Panc1 (cell line): ENCODE data around the gene VAT1L.

Source experiments
- CTCF ChIP-seq: fragments of 450-650 bp; IDR thresholded peaks from 2 replicates; pipeline ENCODE4 v1.5.1; 2017; ENCODE audit warnings: mild to moderate bottlenecking
- POLR2AphosphoS5 ChIP-seq: IDR thresholded peaks from 2 replicates; pipeline ENCODE4 v1.6.1; 2012; ENCODE audit warnings: mild to moderate bottlenecking, low read depth, low read length, moderate library complexity
- REST ChIP-seq, 2 experiments: IDR thresholded peaks; 2 replicates each; pipeline ENCODE4 v1.6.1; 2011 to 2012; ENCODE audit warnings: low read depth in 2 of 2, control low read depth in 1 of 2, low read length in 1 of 2, mild to moderate bottlenecking in 1 of 2, moderate library complexity in 1 of 2; ENCODE audit not compliant: insufficient read depth in 1 of 2
- SIN3A ChIP-seq: IDR thresholded peaks from 2 replicates; pipeline ENCODE4 v1.6.1; 2012; ENCODE audit warnings: low read depth, mild to moderate bottlenecking, low read length, moderate library complexity, borderline replicate concordance; ENCODE audit not compliant: insufficient read depth
- TCF7L2 ChIP-seq: IDR thresholded peaks from 2 replicates; pipeline ENCODE4 v1.6.1; 2011; ENCODE audit warnings: mild to moderate bottlenecking, low read depth, low read length, inconsistent platforms

GRCh38 chr16:77869997-77870813, 81.8 kb downstream of the VAT1L start:
- TF ChIP-seq POLR2AphosphoS5 (no peak), CTCF (no peak), TCF7L2 (no peak), REST (IDR thresholded peaks at IDR 0.05; ENCODE audit: insufficient read depth in 1 of 2, low read depth in 2 of 2, low read length in 1 of 2) (no peak), SIN3A (no peak)
